H1 (cell line): ENCODE results near the gene CAMK1. TPM values are rescaled to one million over a fixed set of nuclear protein-coding genes. Genes with fewer than 3 reads are reported as not detected.
A peak's percentile ranks its signal among the peaks of the same experiment; 100 is the strongest.

ENCODE experiments used
- CTCF ChIA-PET: fragments of 300-600 bp; sonication (Branson Sonifier 250); formaldehyde crosslinking; loops from one replicate; lab custom pipeline; 2021; ENCODE audit not compliant: partially characterized antibody; lab: Charles Lee
- POLR2A ChIA-PET: fragments of 300-600 bp; sonication (Branson Sonifier 250); formaldehyde crosslinking; loops from one replicate; lab custom pipeline; 2021; ENCODE audit warnings: inconsistent platforms; ENCODE audit not compliant: partially characterized antibody; lab: Charles Lee
- DNase-seq, 2 experiments: peaks; one replicate each; pipeline versions ENCODE4 v3.0.0 to v3.0.0-alpha.2; 2010 to 2022; ENCODE audit warnings: low spot score in 2 of 2, low read depth in 1 of 2, mixed read lengths in 1 of 2
- FAIRE-seq: peaks from 2 replicates; lab custom pipeline; 2011; peaks lifted over from hg19 to GRCh38; lab: Jason Lieb, UNC
- H2AFZ ChIP-seq: 2 replicates; pipeline ENCODE4 v1.8.1; 2012; ENCODE audit warnings: low read length, inconsistent platforms
- H2AK5ac ChIP-seq: 2 replicates; pipeline ENCODE4 v1.6.1; 2013; ENCODE audit warnings: low read depth, low read length
- H2BK120ac ChIP-seq: replicated peaks from 2 replicates; pipeline ENCODE3; 2013; ENCODE audit warnings: low read depth, low read length, inconsistent platforms
- H2BK12ac ChIP-seq: 2 replicates; pipeline ENCODE4 v1.6.1; 2013; ENCODE audit warnings: low read depth, low read length
- H2BK15ac ChIP-seq: 2 replicates; pipeline ENCODE4 v1.6.1; 2013; ENCODE audit warnings: low read length
- H2BK20ac ChIP-seq: 2 replicates; pipeline ENCODE4 v1.6.1; 2013; ENCODE audit warnings: low read length
- H2BK5ac ChIP-seq: 2 replicates; pipeline ENCODE4 v1.6.1; 2013; ENCODE audit warnings: low read depth, low read length
- H3K14ac ChIP-seq: 2 replicates; pipeline ENCODE4 v1.6.1; 2013; ENCODE audit warnings: inconsistent platforms; ENCODE audit not compliant: insufficient read length
- H3K18ac ChIP-seq: 2 replicates; pipeline ENCODE4 v1.6.1; 2013; ENCODE audit warnings: low read length; ENCODE audit errors: extremely low read depth
- H3K23ac ChIP-seq: 2 replicates; pipeline ENCODE4 v1.6.1; 2013; ENCODE audit warnings: inconsistent platforms; ENCODE audit not compliant: insufficient read length
- H3K23me2 ChIP-seq: 2 replicates; pipeline ENCODE4 v1.6.1; 2013; ENCODE audit warnings: low read depth, low read length
- H3K27ac ChIP-seq: 2 replicates; pipeline ENCODE4 v1.6.1; 2011; ENCODE audit warnings: low read depth, low read length, inconsistent platforms
- H3K27me3 ChIP-seq, 4 experiments: replicated peaks in 1 of 4; 1 replicate in 1 of 4; 2 replicates in 3 of 4; pipeline versions ENCODE4 v1.6.1 to v1.8.1; 2011 to 2013; ENCODE audit warnings: low read length in 3 of 4, mild to moderate bottlenecking in 3 of 4, inconsistent platforms in 2 of 4, mixed read lengths in 2 of 4, moderate library complexity in 1 of 4; ENCODE audit not compliant: control insufficient read depth in 3 of 4, insufficient read depth in 3 of 4; ENCODE audit errors: extremely low read depth in 1 of 4
- H3K36me3 ChIP-seq, 4 experiments: 2 replicates each; pipeline versions ENCODE4 v1.6.1 to v1.8.1; 2011 to 2013; ENCODE audit warnings: mild to moderate bottlenecking in 4 of 4, low read length in 3 of 4, moderate library complexity in 2 of 4, control low read depth in 1 of 4, inconsistent platforms in 1 of 4; ENCODE audit not compliant: insufficient read depth in 4 of 4, control insufficient read depth in 2 of 4
- H3K4ac ChIP-seq: replicated peaks from 2 replicates; pipeline ENCODE3; 2013; ENCODE audit warnings: low read length, low read depth, mixed read lengths, inconsistent platforms; ENCODE audit not compliant: insufficient read length
- H3K4me1 ChIP-seq, 4 experiments: replicated peaks in 1 of 4; 1 replicate in 1 of 4; 2 replicates in 3 of 4; pipeline versions ENCODE4 v1.6.1 to v1.8.1; 2011 to 2013; ENCODE audit warnings: low read length in 3 of 4, inconsistent platforms in 2 of 4, mixed read lengths in 1 of 4; ENCODE audit not compliant: insufficient read depth in 4 of 4, control insufficient read depth in 3 of 4
- H3K4me2 ChIP-seq, 2 experiments: 2 replicates each; pipeline versions ENCODE4 v1.6.1 to v1.8.1; 2011 to 2013; ENCODE audit warnings: low read depth in 2 of 2, low read length in 2 of 2, control low read depth in 1 of 2, inconsistent platforms in 1 of 2, mild to moderate bottlenecking in 1 of 2; ENCODE audit not compliant: insufficient read depth in 1 of 2
- H3K4me3 ChIP-seq, 4 experiments: fragments of 200-600, 300-600 bp in 1 of 4; sonication (generic), shearing (Covaris generic), sonication (Bioruptor Twin) in 1 of 4; 2 replicates each; pipeline versions ENCODE4 v1.5.1 to v1.8.1; 2011 to 2016; ENCODE audit warnings: low read length in 4 of 4, low read depth in 3 of 4, control low read depth in 2 of 4, inconsistent platforms in 2 of 4, mild to moderate bottlenecking in 2 of 4, mixed read lengths in 1 of 4, moderate library complexity in 1 of 4; ENCODE audit not compliant: insufficient read depth in 2 of 4; ENCODE audit errors: extremely low read depth in 1 of 4
- H3K56ac ChIP-seq: replicated peaks from 2 replicates; pipeline ENCODE3; 2013; ENCODE audit warnings: low read depth, mild to moderate bottlenecking, mixed read lengths, low read length, inconsistent platforms; ENCODE audit not compliant: insufficient read length
- H3K79me1 ChIP-seq: 2 replicates; pipeline ENCODE4 v1.6.1; 2013; ENCODE audit warnings: low read depth, low read length, control low read depth
- H3K79me2 ChIP-seq, 2 experiments: 2 replicates each; pipeline versions ENCODE4 v1.6.1 to v1.8.1; 2012 to 2013; ENCODE audit warnings: low read length in 2 of 2, mild to moderate bottlenecking in 2 of 2, inconsistent platforms in 1 of 2; ENCODE audit not compliant: insufficient read depth in 2 of 2, control insufficient read depth in 1 of 2
- H3K9ac ChIP-seq, 4 experiments: replicated peaks in 1 of 4; 1 replicate in 1 of 4; 2 replicates in 3 of 4; pipeline versions ENCODE4 v1.6.1 to v1.8.1; 2011 to 2013; ENCODE audit warnings: low read depth in 3 of 4, low read length in 3 of 4, control low read depth in 2 of 4, mild to moderate bottlenecking in 2 of 4, moderate library complexity in 2 of 4, inconsistent platforms in 1 of 4; ENCODE audit errors: extremely low read depth in 1 of 4
- H3K9me3 ChIP-seq, 2 experiments: 2 replicates each; pipeline versions ENCODE4 v1.6.1 to v1.8.1; 2012 to 2013; ENCODE audit warnings: mild to moderate bottlenecking in 2 of 2, moderate library complexity in 2 of 2, control low read depth in 1 of 2, inconsistent platforms in 1 of 2, low read depth in 1 of 2, low read length in 1 of 2, mixed read lengths in 1 of 2; ENCODE audit not compliant: insufficient read depth in 2 of 2
- H4K20me1 ChIP-seq, 2 experiments: replicated peaks in 1 of 2; 2 replicates each; pipeline versions ENCODE3 to v1.8.1; 2011 to 2013; ENCODE audit warnings: inconsistent platforms in 2 of 2, low read length in 2 of 2, mild to moderate bottlenecking in 1 of 2; ENCODE audit not compliant: insufficient read depth in 2 of 2, control insufficient read depth in 1 of 2
- H4K5ac ChIP-seq: 2 replicates; pipeline ENCODE4 v1.6.1; 2013; ENCODE audit warnings: low read length, low read depth, mixed read lengths, inconsistent platforms; ENCODE audit not compliant: insufficient read length
- H4K8ac ChIP-seq: 2 replicates; pipeline ENCODE4 v1.8.0; 2013; ENCODE audit warnings: mild to moderate bottlenecking, moderate library complexity, low read length, inconsistent platforms; ENCODE audit not compliant: insufficient read depth; ENCODE audit errors: extremely low read depth
- H4K91ac ChIP-seq: replicated peaks from 2 replicates; pipeline ENCODE3; 2013; ENCODE audit warnings: low read length, mixed read lengths, inconsistent platforms; ENCODE audit not compliant: insufficient read length
- CEBPB ChIP-seq: IDR thresholded peaks from 2 replicates; pipeline ENCODE4 v1.6.1; 2012; ENCODE audit warnings: low read depth, low read length
- CTCF ChIP-seq, 3 experiments: IDR thresholded peaks; 1 replicate in 2 of 3; 2 replicates in 1 of 3; pipeline versions ENCODE4 v1.5.1 to v1.6.1; 2011; ENCODE audit warnings: low read length in 3 of 3, mild to moderate bottlenecking in 3 of 3, inconsistent platforms in 2 of 3, low read depth in 1 of 3, moderate library complexity in 1 of 3; ENCODE audit not compliant: insufficient read depth in 1 of 3; ENCODE audit errors: control extremely low read depth in 1 of 3
- RAD21 ChIP-seq, 2 experiments: IDR thresholded peaks in 1 of 2; conservative IDR thresholded peaks in 1 of 2; 2 replicates each; pipeline ENCODE4 v1.6.1; 2011; ENCODE audit warnings: low read depth in 2 of 2, low read length in 2 of 2, improper control_type of control experiment in 1 of 2, inconsistent platforms in 1 of 2, mild to moderate bottlenecking in 1 of 2, moderate library complexity in 1 of 2
- SP1 ChIP-seq: IDR thresholded peaks from 2 replicates; pipeline ENCODE4 v1.6.1; 2011; ENCODE audit warnings: low read depth, low read length
- WGBS, 2 experiments: shearing (Covaris generic) in 1 of 2; methylation state at CpG; one replicate each; pipeline versions ENCODE4 v1.1.6 to v1.1.7; 2013 to 2015; ENCODE audit warnings: low lambda C conversion rate in 2 of 2, mixed read lengths in 2 of 2, inconsistent platforms in 1 of 2, low coverage in 1 of 2, missing lambda C conversion rate in 1 of 2; ENCODE audit not compliant: insufficient replicate concordance in 2 of 2, insufficient coverage in 1 of 2, insufficient read length in 1 of 2; ENCODE audit errors: extremely low coverage in 1 of 2, missing lambda C conversion rate in 1 of 2; 5-methylcytosine and 5-hydroxymethylcytosine counted together
- polyA plus RNA-seq, 7 experiments: library from polyadenylated mRNA; depleted of rRNA in 3 of 7; stranded (reverse) in 5 of 7; unstranded in 2 of 7; fragments of >200 nt in 5 of 7; fragments of 200-250 nt in 2 of 7; gene quantifications; 1 replicate in 5 of 7; 2 replicates in 1 of 7; 4 replicates in 1 of 7; pipeline versions ENCODE4 v1.2.1 to v1.2.3, GENCODE V29; 2011 to 2013; ENCODE audit warnings: missing spikeins in 2 of 7, mixed read lengths in 2 of 7
- total RNA-seq: library from RNA; stranded (reverse); fragmentation: NEBNext Ultra II Directional; extraction: Animal tissue kit (Norgen Biotek cat#: 25700); gene quantifications from 2 replicates; pipeline ENCODE4 v1.2.1, GENCODE V29; 2021

The CAMK1 gene
- total and polyA plus RNA-seq, 2 of the 8 experiments (the other 6 are each of a cell fraction or from before 2014, with no cell fraction given) = 4.9 to 5.1 TPM

- CTCF ChIA-PET = interaction anchor here (0.9 to 1.5 kb wide), 6 partner anchors 9 to 29 kb away, joined by 3 to 5 read pairs (median 3); partner anchors contain the start of gene TTLL3
These were observed 30.8 kb upstream of the CAMK1 start for GRCh38 chr3:9800529-9800928.

More at GRCh38 chr3:9800529-9800928, 30.8 kb upstream of the CAMK1 start:
- H3K9me3 ChIP-seq = no peaks in the 10 kb centered on the region
- no peak overlapping the region for H2BK20ac ChIP-seq
- no peak overlapping the region for H2AFZ ChIP-seq
- H3K23ac ChIP-seq = no peak overlapping the region
- H2BK120ac ChIP-seq = no peak overlapping the region
- no peak overlapping the region for H2BK15ac ChIP-seq
- no peak overlapping the region for H3K4ac ChIP-seq
- H3K14ac ChIP-seq = no peak overlapping the region
- H4K20me1 ChIP-seq = peaks cover 0 to 10% of the 10 kb centered on the region in 2 experiments
- H3K9ac ChIP-seq = no peak overlapping the region
- H3K27ac ChIP-seq = no peak overlapping the region
- no peaks in the 10 kb centered on the region for H3K4me1 ChIP-seq
- 91% methylated on average over 5 of the region's 5 CpGs; no CpG with 5 or more reads in 1 of the 2 experiments for WGBS, 2 experiments
- H2AK5ac ChIP-seq = no peak overlapping the region
- no peak overlapping the region for H2BK12ac ChIP-seq
- H3K18ac ChIP-seq = no peak overlapping the region
- DNase-seq = no peak
- H4K8ac ChIP-seq = no peak overlapping the region
- no peak overlapping the region for H4K91ac ChIP-seq
- no peak for FAIRE-seq
- H2BK5ac ChIP-seq = no peak overlapping the region
- no peak overlapping the region for H3K4me3 ChIP-seq
- TF ChIP-seq SP1 = no peak
- TF ChIP-seq RAD21 (IDR thresholded peaks at IDR 0.05 in 1 of 2, conservative IDR thresholded peaks at IDR 0.05 in 1 of 2; ENCODE audit: low read depth in 2 of 2, low read length in 2 of 2) = peak; percentile 11 to 19; a peak in 2 of 4 replicates
- TF ChIP-seq CEBPB = no peak
- peak in 2 of 3 experiments; percentile 23 to 35; a peak in 2 of 4 replicates for TF ChIP-seq CTCF (IDR thresholded peaks at IDR 0.05; ENCODE audit: control extremely low read depth in 1 of 3, insufficient read depth in 1 of 3, low read depth in 1 of 3, low read length in 3 of 3)
- TF ChIP-seq, all 59 proteins: peak for 2
- Histone ChIP-seq H3K79me1 (no peaks in the 10 kb centered on the region; the same call in 1 of the 2 replicates), H3K79me2 (peaks cover 0 to 13% of the 10 kb centered on the region in 2 experiments; a peak in 2 of 4 replicates), H3K23me2 (no peaks in the 10 kb centered on the region), H4K5ac (no peak overlapping the region), H3K27me3 (no peaks in the 10 kb centered on the region), H3K36me3 (peaks cover 31 to 79% (median 64%) of the 10 kb centered on the region in 4 experiments), H3K4me2 (no peak overlapping the region), H3K56ac (no peak overlapping the region)
- POLR2A ChIA-PET = interaction anchor here (1.3 kb wide), 1 partner anchor 9 kb away, joined by 8 read pairs; no protein-coding TSS in a partner anchor
